Breast epithelium (tissue), 4 donors: ENCODE measurements around the gene CCDC91. TPM values are rescaled to one million over a fixed set of nuclear protein-coding genes. Genes with fewer than 3 reads are reported as not detected.

Source experiments
- DNase-seq, 2 donors: peaks; one replicate each; pipeline ENCODE4 v3.0.0-alpha.2; 2019; ENCODE audit warnings: low spot score in 2 of 2
- H3K27ac ChIP-seq, 2 donors: fragments of 200-600 bp; sonication (generic) in 1 of 2; one replicate each; pipeline ENCODE4 v1.5.1; 2016 to 2019; ENCODE audit warnings: mild to moderate bottlenecking in 1 of 2
- H3K27me3 ChIP-seq, 2 donors: fragments of 200-600 bp; sonication (generic) in 1 of 2; one replicate each; pipeline versions ENCODE4 v1.5.1 to v1.6.0; 2017 to 2019; ENCODE audit warnings: control low read depth in 1 of 2, mild to moderate bottlenecking in 1 of 2
- H3K36me3 ChIP-seq: fragments of 200-600 bp; one replicate; pipeline ENCODE4 v1.5.1; 2019
- H3K4me1 ChIP-seq, 2 donors: fragments of 200-600 bp; sonication (generic); one replicate each; pipeline ENCODE4 v1.5.1; 2016 to 2019; ENCODE audit warnings: control low read depth in 1 of 2
- H3K4me3 ChIP-seq, 3 donors: fragments of 200-600 bp; sonication (generic); 1 replicate in 2 of 3; 2 replicates in 1 of 3; pipeline ENCODE4 v1.5.1; 2016 to 2019; ENCODE audit warnings: mild to moderate bottlenecking in 3 of 3, moderate library complexity in 2 of 3
- H3K9me3 ChIP-seq, 2 donors: fragments of 200-600 bp; sonication (generic) in 1 of 2; one replicate each; pipeline ENCODE4 v1.5.1; 2016 to 2019; ENCODE audit warnings: control low read depth in 1 of 2
- CTCF ChIP-seq, 3 donors: fragments of 450-650 bp; IDR thresholded peaks; one replicate each; pipeline ENCODE4 v1.5.1; 2016 to 2017; ENCODE audit warnings: antibody characterized with exemption in 3 of 3, mild to moderate bottlenecking in 3 of 3, moderate library complexity in 3 of 3
- POLR2A ChIP-seq: fragments of 450-650 bp; IDR thresholded peaks from one replicate; pipeline ENCODE4 v1.6.1; 2016; ENCODE audit warnings: antibody characterized with exemption, mild to moderate bottlenecking, moderate library complexity
- POLR2AphosphoS5 ChIP-seq, 3 donors: sonication (generic); formaldehyde crosslinking; IDR thresholded peaks; one replicate each; pipeline ENCODE4 v1.6.1; 2017; ENCODE audit warnings: antibody characterized with exemption in 3 of 3
- intact Hi-C: fragments of 100-400 bp; cut with DNase I; formaldehyde crosslinking; loops from one replicate; pipeline ENCODE4 v1.15.1; 2023; ENCODE audit warnings: low total_unique reads
- total RNA-seq, 3 donors: library from RNA; depleted of rRNA; stranded (reverse); fragments of >200 nt; gene quantifications; one replicate each; pipeline ENCODE4 v1.1.0, GENCODE V29; 2016

CCDC91 gene
- total RNA-seq, 3 donors from 2014 or later: 45.9 to 68.9 (median 48.8) TPM

GRCh38 chr12:28243310-28243633, 53.0 kb downstream of the CCDC91 start:
- Histone ChIP-seq H3K27me3 (no peaks in the 10 kb centered on the region), H3K27ac (no peak overlapping the region), H3K4me1 (no peaks in the 10 kb centered on the region), H3K4me3 (no peak overlapping the region), H3K9me3 (no peaks in the 10 kb centered on the region), H3K36me3 (no peaks in the 10 kb centered on the region)
- TF ChIP-seq POLR2A (no peak), POLR2AphosphoS5 (IDR thresholded peaks at IDR 0.05) (no peak), CTCF (IDR thresholded peaks at IDR 0.05) (no peak)
- no peak for DNase-seq
- intact Hi-C loops: no loop called here

GRCh38 chr12:28247806-28248205, 57.5 kb downstream of the CCDC91 start:
- intact Hi-C loops: no loop called here
- DNase-seq: no peak
- H3K4me1 ChIP-seq: no peaks in the 10 kb centered on the region
- H3K36me3 ChIP-seq: no peaks in the 10 kb centered on the region
- no peaks in the 10 kb centered on the region for H3K27me3 ChIP-seq
- no peak for TF ChIP-seq POLR2A
- no peak for TF ChIP-seq CTCF (IDR thresholded peaks at IDR 0.05)
- no peak overlapping the region for H3K27ac ChIP-seq
- H3K4me3 ChIP-seq: no peak overlapping the region
- no peaks in the 10 kb centered on the region for H3K9me3 ChIP-seq

- H3K9me3 ChIP-seq: no peaks in the 10 kb centered on the region
- H3K4me3 ChIP-seq: no peak overlapping the region
- TF ChIP-seq POLR2A (no peak), POLR2AphosphoS5 (IDR thresholded peaks at IDR 0.05) (no peak), CTCF (IDR thresholded peaks at IDR 0.05) (no peak)
- H3K27ac ChIP-seq: no peak overlapping the region
- intact Hi-C loops: no loop called here
- no peaks in the 10 kb centered on the region for H3K36me3 ChIP-seq
- DNase-seq: no peak
- H3K4me1 ChIP-seq: no peaks in the 10 kb centered on the region
- H3K27me3 ChIP-seq: no peaks in the 10 kb centered on the region
These were observed 58.4 kb downstream of the CCDC91 start for GRCh38 chr12:28248555-28249145.

GRCh38 chr12:28253161-28253641, 62.9 kb downstream of the CCDC91 start:
- H3K36me3 ChIP-seq: no peaks in the 10 kb centered on the region
- H3K4me1 ChIP-seq: no peaks in the 10 kb centered on the region
- no peak for DNase-seq
- H3K4me3 ChIP-seq: no peak overlapping the region
- no peak overlapping the region for H3K27ac ChIP-seq
- intact Hi-C loops: no loop called here
- no peaks in the 10 kb centered on the region for H3K27me3 ChIP-seq
- no peak for TF ChIP-seq CTCF (IDR thresholded peaks at IDR 0.05)
- TF ChIP-seq POLR2A: no peak
- no peak for TF ChIP-seq POLR2AphosphoS5 (IDR thresholded peaks at IDR 0.05)
- no peaks in the 10 kb centered on the region for H3K9me3 ChIP-seq

GRCh38 chr12:28257411-28257810, 67.2 kb downstream of the CCDC91 start:
- Histone ChIP-seq H3K27me3 (no peaks in the 10 kb centered on the region), H3K9me3 (no peaks in the 10 kb centered on the region), H3K36me3 (no peaks in the 10 kb centered on the region), H3K4me1 (no peaks in the 10 kb centered on the region), H3K4me3 (no peak overlapping the region), H3K27ac (no peak overlapping the region)
- intact Hi-C loops: no loop called here
- DNase-seq: no peak
- no peak for TF ChIP-seq POLR2AphosphoS5 (IDR thresholded peaks at IDR 0.05)
- no peak for TF ChIP-seq POLR2A
- no peak for TF ChIP-seq CTCF (IDR thresholded peaks at IDR 0.05)
